ENCODE results near the gene TAF1C. TPM values are rescaled to one million over a fixed set of nuclear protein-coding genes. Genes with fewer than 3 reads are reported as not detected.

The TAF1C gene
- total RNA-seq, 1 experiment from 2014 or later, result 37.7 TPM

Other genes starting within 250 kb of the TAF1C start
- gene OSGIN1, start 233.8 kb downstream of the TAF1C start, total RNA-seq (2014; rRNA removed; shearing (Covaris generic)), result 6.2 and 10.6 TPM in 2 replicates
- 2.2 and 8.5 TPM in 2 replicates for gene NECAB2, start 218.8 kb downstream of the TAF1C start, total RNA-seq (2014; rRNA removed; shearing (Covaris generic))
- gene SLC38A8, start 144.3 kb downstream of the TAF1C start, total RNA-seq (2014; rRNA removed; shearing (Covaris generic)), result not detected in 2 replicates
- gene MBTPS1, start 70.1 kb downstream of the TAF1C start, total RNA-seq (2014; rRNA removed; shearing (Covaris generic)), result 74.5 and 86.0 TPM in 2 replicates
- gene HSDL1, start 41.9 kb downstream of the TAF1C start, total RNA-seq (2014; rRNA removed; shearing (Covaris generic)), result 45.8 and 56.5 TPM in 2 replicates
- 0.41 and 0.88 TPM in 2 replicates for gene DNAAF1, start 41.7 kb downstream of the TAF1C start, total RNA-seq (2014; rRNA removed; shearing (Covaris generic))
- not detected in 2 replicates for gene ADAD2, start 4.1 kb upstream of the TAF1C start, total RNA-seq (2014; rRNA removed; shearing (Covaris generic))
- gene KCNG4, start 53.0 kb upstream of the TAF1C start, total RNA-seq (2014; rRNA removed; shearing (Covaris generic)), result 0.02 TPM in 1 of 2 replicates, not detected in the other
- gene WFDC1, start 107.8 kb upstream of the TAF1C start, total RNA-seq (2014; rRNA removed; shearing (Covaris generic)), result not detected in 2 replicates
- not detected in 2 replicates for gene ATP2C2, start 181.5 kb upstream of the TAF1C start, total RNA-seq (2014; rRNA removed; shearing (Covaris generic))